GM21576 (cell line): ENCODE data around the gene SLC2A1.
A peak's percentile ranks its signal among the peaks of the same experiment; 100 is the strongest.

ENCODE experiments used
- ATAC-seq: cut with Tn5 transposase; IDR thresholded peaks from one replicate; pipeline ENCODE4 v1.9.1; 2021; ENCODE audit warnings: mild to moderate bottlenecking, moderate library complexity; ENCODE audit not compliant: unreplicated experiment

Gene SLC2A1

GRCh38 chr1:42961312-42962091 is 2.8 kb upstream of the SLC2A1 start:
- ATAC-seq, result no peak

- ATAC-seq, result no peak
These were observed 2.1 kb upstream of the SLC2A1 start for GRCh38 chr1:42960566-42961311.

GRCh38 chr1:42960122-42960390 is 1.4 kb upstream of the SLC2A1 start:
- ATAC-seq, result no peak

GRCh38 chr1:42957880-42958487 is 684 bp downstream of the SLC2A1 start:
- peak; percentile 36 for ATAC-seq

GRCh38 chr1:42957229-42957879 is 1.3 kb downstream of the SLC2A1 start:
- no peak for ATAC-seq

- no peak for ATAC-seq
These were observed 1.9 kb downstream of the SLC2A1 start for GRCh38 chr1:42956739-42957138.

- ATAC-seq, result no peak
These were observed 3.2 kb downstream of the SLC2A1 start for GRCh38 chr1:42955311-42956063.

- ATAC-seq, result no peak
These were observed 5.2 kb downstream of the SLC2A1 start for GRCh38 chr1:42953182-42954180.

GRCh38 chr1:42952303-42953001 is 6.2 kb downstream of the SLC2A1 start:
- ATAC-seq, result peak; percentile 59

- ATAC-seq, result no peak
These were observed 7.1 kb downstream of the SLC2A1 start for GRCh38 chr1:42951588-42951987.

- ATAC-seq, result no peak
These were observed 8.6 kb downstream of the SLC2A1 start for GRCh38 chr1:42950116-42950481.

- no peak for ATAC-seq
These were observed 9.2 kb downstream of the SLC2A1 start for GRCh38 chr1:42949312-42950115.

GRCh38 chr1:42947965-42948732 is 10.5 kb downstream of the SLC2A1 start:
- no peak for ATAC-seq

- no peak for ATAC-seq
These were observed 11.6 kb downstream of the SLC2A1 start for GRCh38 chr1:42947117-42947516.

GRCh38 chr1:42946120-42946898 is 12.4 kb downstream of the SLC2A1 start:
- no peak for ATAC-seq

- ATAC-seq, result no peak
These were observed 13.5 kb downstream of the SLC2A1 start for GRCh38 chr1:42945164-42945563.
